ENCODE results near the gene SH3GL2. TPM values are rescaled to one million over a fixed set of nuclear protein-coding genes. Genes with fewer than 3 reads are reported as not detected.

The SH3GL2 gene
- total and polyA plus RNA-seq, 9 of the 15 experiments (the other 6 are each of a cell fraction or from before 2014, with no cell fraction given): not detected

GRCh38 chr9:17636821-17637220, 58.0 kb downstream of the SH3GL2 start (continued):
- TF ChIP-seq ZNF655 (CRISPR knock-in tag; IDR thresholded peaks at IDR 0.05) (no peak), ZNF347 (CRISPR knock-in tag; IDR thresholded peaks at IDR 0.05; ENCODE audit: low read depth) (no peak), ZNF280B (CRISPR knock-in tag; IDR thresholded peaks at IDR 0.05) (no peak), CBX5 (IDR thresholded peaks at IDR 0.05; ENCODE audit: borderline replicate concordance, low read depth) (no peak), FOXK1 (CRISPR knock-in tag; IDR thresholded peaks at IDR 0.05; ENCODE audit: borderline replicate concordance) (no peak), NCOA4 (IDR thresholded peaks at IDR 0.05; ENCODE audit: partially characterized antibody) (no peak), SMARCE1 (IDR thresholded peaks at IDR 0.05) (no peak), ZMIZ1 (IDR thresholded peaks at IDR 0.05; ENCODE audit: low read depth in 2 of 2, low read length in 2 of 2) (no peak), MAZ (CRISPR knock-in tag; conservative IDR thresholded peaks at IDR 0.05 in 1 of 2, IDR thresholded peaks at IDR 0.05 in 1 of 2) (no peak), GTF2F1 (IDR thresholded peaks at IDR 0.05; ENCODE audit: low read depth, low read length) (no peak), ZNF23 (CRISPR knock-in tag; IDR thresholded peaks at IDR 0.05) (no peak)
